Cardiac septum (tissue), 1 donor: ENCODE results near the gene ZNF705A. TPM values are rescaled to one million over a fixed set of nuclear protein-coding genes. Genes with fewer than 3 reads are reported as not detected.
"Not testable (repeated sequence)": the region's sequence is repeated elsewhere in the genome, so short reads cannot be mapped to it uniquely, and the experiment has no call there.

Experiments used
- DNase-seq: peaks from one replicate; pipeline ENCODE4 v3.0.0-alpha.2; 2020; ENCODE audit warnings: low spot score
- intact Hi-C: fragments of 100-400 bp; cut with DNase I; formaldehyde crosslinking; loops from one replicate; pipeline ENCODE4 v1.14.0; 2022
- long read RNA-seq: library from polyadenylated mRNA; unstranded; transcript quantifications from one replicate; pipeline ENCODE4 v2.0.0, GENCODE V29; 2021
- total RNA-seq: library from RNA; stranded (reverse); fragmentation: NEBNext Ultra II Directional; extraction: Animal tissue kit (Norgen Biotek cat#: 25700); gene quantifications from one replicate; pipeline ENCODE4 v1.2.1, GENCODE V29; 2021
- donor health status: DM: no; HTN: no; CAD: no.

ZNF705A gene
- not detected for total RNA-seq
- long read RNA-seq: 0 reads

GRCh38 chr12:8156845-8157244 lies at the start of gene ZNF705A:
ZNF705A (plus strand) TSS chr12:8157015; CDS start chr12:8172626, 15,611 bp downstream.
- intact Hi-C loops: no loop called here
- DNase-seq: no peak

GRCh38 chr12:8108808-8109398 lies 47.9 kb upstream of the ZNF705A start:
- intact Hi-C loops: loop anchor here (10.0 kb wide), 2 partner anchors 126 to 286 kb away; no protein-coding TSS in a partner anchor
- peak; percentile 82 for DNase-seq

DNA sequence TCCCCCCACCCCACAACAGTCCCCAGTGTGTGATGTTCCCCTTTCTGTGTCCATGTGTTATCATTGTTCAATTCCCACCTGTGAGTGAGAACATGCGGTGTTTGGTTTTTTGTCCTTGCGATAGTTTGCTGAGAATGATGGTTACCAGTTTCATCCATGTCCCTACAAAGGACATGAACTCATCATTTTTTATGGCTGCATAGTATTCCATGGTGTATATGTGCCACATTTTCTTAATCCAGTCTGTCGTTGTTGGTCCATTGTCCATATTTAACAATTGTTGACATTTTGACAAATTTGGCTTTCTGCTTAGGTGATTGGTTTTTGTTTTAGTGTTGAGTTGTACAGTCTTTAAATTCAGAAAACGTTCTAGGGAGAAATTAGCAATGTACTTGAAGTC lies 43.7 kb upstream of the ZNF705A start:
- DNase-seq, intact Hi-C loops: not testable (repeated sequence)

- intact Hi-C loops: no loop called here
- DNase-seq: no peak
Measured at GRCh38 chr12:8120072-8120713, 36.6 kb upstream of the ZNF705A start.

- intact Hi-C loops: no loop called here
- DNase-seq: no peak
Measured at GRCh38 chr12:8123124-8123912, 33.5 kb upstream of the ZNF705A start, which contains the start of gene CLEC4A. CLEC4A (plus strand) TSS chr12:8123617; CDS start chr12:8123879, 262 bp downstream.

- no peak for DNase-seq
- intact Hi-C loops: no loop called here
Measured at GRCh38 chr12:8127138-8127537, 29.7 kb upstream of the ZNF705A start.

DNA sequence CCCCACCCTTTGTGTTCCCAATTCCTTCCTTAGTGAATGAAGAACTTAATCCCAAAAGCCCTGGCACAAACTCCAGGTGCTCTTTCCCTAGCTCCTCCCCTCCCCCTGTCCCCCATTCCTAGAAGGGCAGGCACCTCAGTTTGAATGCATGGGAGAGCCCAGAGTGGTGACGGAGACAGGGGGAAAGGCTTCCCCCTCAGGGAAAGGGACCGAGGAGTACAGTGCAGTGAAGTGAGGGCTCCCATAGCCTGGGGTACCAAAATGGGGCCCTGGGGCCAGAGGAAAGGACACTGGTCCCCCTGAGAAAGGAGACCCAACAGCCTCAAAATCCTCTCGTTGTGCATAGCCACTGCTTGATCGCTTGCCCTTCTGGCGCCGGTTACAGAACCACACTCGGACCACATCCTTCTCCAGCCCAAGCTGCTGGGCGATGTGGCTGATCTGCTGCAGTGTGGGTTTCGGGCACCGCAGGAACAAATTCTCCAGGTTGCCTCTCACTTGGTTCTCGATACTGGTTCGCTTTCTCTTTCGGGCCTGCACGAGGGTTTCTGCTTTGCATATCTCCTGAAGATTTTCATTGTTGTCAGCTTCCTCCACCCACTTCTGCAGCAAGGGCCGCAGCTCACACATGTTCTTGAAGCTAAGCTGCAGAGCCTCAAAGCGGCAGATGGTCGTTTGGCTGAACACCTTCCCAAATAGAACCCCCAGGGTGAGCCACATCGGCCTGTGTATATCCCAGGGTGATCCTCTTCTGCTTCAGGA lies 23.0 kb upstream of the ZNF705A start:
- intact Hi-C loops, DNase-seq: not testable (repeated sequence)

GRCh38 chr12:8134398-8134930 lies 22.4 kb upstream of the ZNF705A start:
- DNase-seq, intact Hi-C loops: not testable (repeated sequence)

GRCh38 chr12:8141647-8142046 lies 15.2 kb upstream of the ZNF705A start:
- DNase-seq, intact Hi-C loops: not testable (repeated sequence)

DNA sequence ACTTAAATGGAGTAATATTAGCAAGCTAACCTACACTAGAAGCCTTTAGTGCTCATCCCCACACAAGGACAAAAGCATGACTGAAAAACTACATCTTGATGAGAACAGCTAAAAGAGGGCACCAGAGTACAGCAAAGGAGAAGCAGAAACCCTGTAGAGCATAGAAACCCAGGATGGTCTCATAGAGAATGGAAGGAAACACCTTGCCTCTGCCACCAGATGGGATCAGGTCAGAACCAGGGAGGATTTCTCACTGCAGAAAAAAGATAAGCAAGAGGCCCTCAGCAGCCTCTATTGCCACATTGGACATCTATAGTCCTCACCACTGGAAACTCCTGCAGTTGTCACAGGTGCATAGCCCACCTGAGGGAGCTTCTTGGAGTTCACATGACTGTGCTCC lies 13.6 kb upstream of the ZNF705A start:
- no peak for DNase-seq
- intact Hi-C loops: no loop called here

- intact Hi-C loops: no loop called here
- DNase-seq: peak; percentile 79
Measured at GRCh38 chr12:8145754-8146441, 10.9 kb upstream of the ZNF705A start.

DNA sequence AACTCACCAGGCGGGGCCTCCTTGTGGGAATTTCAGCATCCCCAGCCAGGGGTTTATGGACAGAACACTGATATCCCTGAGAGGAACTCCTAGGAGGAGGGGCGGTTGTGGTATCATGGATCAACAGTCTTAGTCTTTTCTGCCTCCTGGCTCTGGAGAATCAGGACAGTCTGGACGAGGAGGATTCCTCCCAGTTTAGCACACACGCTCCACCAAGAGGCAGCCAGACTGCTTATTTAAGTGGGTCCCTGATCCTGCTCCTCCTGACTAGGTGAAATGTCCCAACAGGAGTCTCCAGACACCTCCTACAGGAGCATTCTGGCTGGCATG lies 10.4 kb upstream of the ZNF705A start:
- intact Hi-C loops: no loop called here

DNA sequence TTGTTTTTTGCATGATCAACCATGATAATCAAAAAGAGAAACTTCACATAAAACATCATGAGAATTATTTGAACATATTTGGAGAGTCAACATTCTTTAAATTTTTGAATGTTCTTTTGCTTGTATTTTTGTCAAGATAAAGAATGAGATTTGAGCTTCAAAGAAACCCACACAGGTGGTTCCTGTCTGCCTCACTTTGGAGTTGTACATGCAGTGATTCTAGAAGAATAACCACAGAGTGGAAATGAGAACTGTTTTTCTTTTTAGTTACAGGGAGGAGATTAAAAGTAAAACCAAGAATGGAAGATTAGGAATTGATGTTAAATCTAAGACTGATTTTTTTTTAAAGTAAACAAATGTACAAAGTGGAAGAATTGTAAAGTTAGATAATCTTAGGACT lies 2.3 kb upstream of the ZNF705A start:
- no peak for DNase-seq
- intact Hi-C loops: no loop called here

More for the DNA sequence above, 10.4 kb upstream of the ZNF705A start:
- DNase-seq: no peak

DNA sequence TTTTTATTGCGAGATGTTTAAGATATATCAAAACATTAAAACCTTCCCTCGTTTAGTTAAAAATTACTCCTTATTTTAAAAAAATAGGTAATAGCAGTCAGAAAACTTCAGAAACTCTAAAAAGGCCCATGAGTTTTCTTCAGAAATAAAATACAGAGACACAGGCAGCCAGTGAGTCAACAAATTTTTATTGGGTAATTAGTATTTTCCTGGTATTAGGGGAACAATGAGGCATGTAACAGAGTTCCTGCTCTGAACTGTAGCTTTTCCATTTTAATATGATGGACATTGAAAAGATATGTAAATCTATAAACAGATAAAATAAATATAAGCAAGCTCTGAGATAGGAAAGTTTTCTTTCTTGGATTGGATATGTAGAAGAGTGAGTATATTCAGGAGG lies 399 bp upstream of the ZNF705A start:
- DNase-seq: no peak
- intact Hi-C loops: no loop called here

DNA sequence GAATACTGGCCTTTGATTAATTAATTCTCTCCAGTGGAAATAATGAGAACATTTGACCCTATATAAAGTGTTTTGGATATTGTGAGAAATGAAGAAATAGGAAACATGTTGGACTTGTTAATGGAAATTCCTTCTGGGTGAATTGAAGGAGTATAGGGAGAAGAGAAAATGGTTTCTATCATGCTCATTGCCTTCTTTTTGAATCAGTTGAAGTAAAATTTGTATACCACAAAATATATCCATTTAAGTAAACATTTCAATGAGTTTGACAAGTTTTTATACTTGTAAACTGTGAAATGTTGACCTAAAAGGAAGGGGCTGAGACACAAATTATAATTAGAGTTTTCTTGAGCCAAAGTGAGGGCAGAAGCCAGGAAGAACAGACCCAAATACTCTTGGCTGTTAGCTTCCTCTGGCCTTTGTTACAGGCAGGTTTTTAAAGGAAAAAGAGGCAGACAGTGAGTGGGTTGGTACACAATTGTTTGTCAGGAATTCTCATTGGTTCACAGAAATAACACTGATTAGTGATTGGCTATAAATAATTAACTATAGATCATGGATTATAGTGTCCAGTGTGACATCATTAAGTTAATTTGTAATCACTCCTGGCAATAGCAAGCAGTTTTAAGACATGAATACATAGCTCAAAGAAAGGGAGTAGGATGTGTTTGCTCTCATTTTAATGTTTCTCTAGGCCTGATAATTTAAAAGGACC lies 826 bp downstream of the ZNF705A start:
- intact Hi-C loops: no loop called here
- DNase-seq: no peak

GRCh38 chr12:8172911-8173310 lies 16.1 kb downstream of the ZNF705A start:
- intact Hi-C loops: not testable (repeated sequence)

GRCh38 chr12:8179989-8180585 lies 23.3 kb downstream of the ZNF705A start:
- peak; percentile 93 for DNase-seq
- intact Hi-C loops: not testable (repeated sequence)

More at GRCh38 chr12:8172911-8173310, 16.1 kb downstream of the ZNF705A start:
- DNase-seq: not testable (repeated sequence)

- DNase-seq, intact Hi-C loops: not testable (repeated sequence)
Measured at GRCh38 chr12:8181271-8181670, 24.5 kb downstream of the ZNF705A start.
